Retinal pigment epithelial cell (primary cell): ENCODE results near the gene ERGIC2.
A peak's percentile ranks its signal among the peaks of the same experiment; 100 is the strongest.

Experiments
- DNase-seq: peaks from one replicate; pipeline ENCODE4 v3.0.0-alpha.2; 2010; ENCODE audit warnings: low read depth
- H3K4me3 ChIP-seq: 2 replicates; pipeline ENCODE4 v1.5.1; 2011; ENCODE audit warnings: mild to moderate bottlenecking, low read length, control low read depth, moderate library complexity
- CTCF ChIP-seq: conservative IDR thresholded peaks from 2 replicates; pipeline ENCODE4 v1.5.1; 2011; ENCODE audit warnings: low read depth, low read length, control low read depth, inconsistent platforms

ERGIC2 gene

DNA sequence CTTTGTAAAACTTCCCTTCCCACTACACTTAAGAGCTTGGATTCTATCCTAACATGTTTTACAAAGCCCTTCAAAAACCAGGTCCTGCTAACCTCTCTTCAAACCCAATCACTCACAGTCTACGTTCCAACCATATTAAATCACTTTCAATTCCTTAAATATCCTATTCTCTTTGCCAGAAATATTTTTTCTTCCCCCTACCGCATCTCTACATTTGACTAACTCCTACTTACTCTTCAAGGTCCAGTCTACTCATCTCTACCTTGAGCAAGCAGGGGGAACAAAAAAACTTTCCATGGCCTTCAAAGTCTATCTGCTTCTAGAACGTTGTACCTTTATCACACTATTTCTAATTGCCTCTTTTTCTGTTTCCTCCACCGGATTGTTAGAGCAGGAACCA, 6.1 kb downstream of the ERGIC2 start:
- H3K4me3 ChIP-seq = no peak overlapping the region
- no peak for DNase-seq
- no peak for TF ChIP-seq CTCF

DNA sequence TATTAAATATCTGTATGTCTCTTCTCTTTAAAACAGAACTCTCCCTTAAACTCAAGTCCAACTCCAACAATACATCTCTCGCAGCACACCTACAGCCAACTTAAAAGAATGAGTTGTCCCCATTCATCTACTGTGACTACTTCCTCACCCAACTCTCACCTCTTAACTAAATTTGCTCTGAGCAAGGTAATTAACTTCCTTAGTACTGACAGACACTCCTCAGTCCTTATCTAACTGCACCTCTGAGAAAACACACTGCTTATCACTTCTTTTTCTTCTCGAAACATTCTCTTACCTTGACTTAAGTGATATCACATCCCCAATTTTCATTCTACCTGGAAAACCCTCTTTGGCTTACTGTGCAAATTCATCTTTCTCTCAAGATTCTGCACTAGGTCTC, 7.0 kb downstream of the ERGIC2 start:
- no peak for TF ChIP-seq CTCF
- no peak for DNase-seq
- H3K4me3 ChIP-seq = no peak overlapping the region

GRCh38 chr12:29365091-29365490, 15.9 kb downstream of the ERGIC2 start:
- no peak for DNase-seq
- H3K4me3 ChIP-seq = no peak overlapping the region
- TF ChIP-seq CTCF = no peak

GRCh38 chr12:29354954-29355353, 26.0 kb downstream of the ERGIC2 start:
- TF ChIP-seq CTCF = no peak
- DNase-seq = no peak

DNA sequence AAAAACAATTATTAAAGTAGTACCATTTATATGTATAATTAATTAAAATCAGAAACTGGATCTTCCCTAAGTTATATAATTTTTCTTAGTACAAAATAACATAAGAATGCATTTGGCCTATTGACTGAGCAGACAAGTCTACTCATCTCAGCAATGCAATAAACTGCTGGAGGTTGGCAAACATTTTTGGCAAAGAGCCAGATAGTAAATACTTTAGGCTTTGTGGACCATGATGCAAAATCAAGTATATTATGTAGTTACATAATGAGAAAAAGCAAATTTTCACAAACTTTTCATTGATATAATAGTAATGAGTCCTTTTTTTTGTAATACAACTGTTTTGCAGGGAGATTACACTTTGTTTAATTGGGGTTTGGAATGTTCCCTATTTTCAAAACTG, 30.9 kb downstream of the ERGIC2 start:
- TF ChIP-seq CTCF = no peak
- DNase-seq = peak; percentile 20

More at GRCh38 chr12:29354954-29355353, 26.0 kb downstream of the ERGIC2 start:
- no peak overlapping the region for H3K4me3 ChIP-seq

GRCh38 chr12:29346769-29347421, 34.1 kb downstream of the ERGIC2 start:
- TF ChIP-seq CTCF = no peak
- no peak for DNase-seq

More for the DNA sequence above, 30.9 kb downstream of the ERGIC2 start:
- H3K4me3 ChIP-seq = no peak overlapping the region

GRCh38 chr12:29343022-29343799, 37.8 kb downstream of the ERGIC2 start:
- no peak for TF ChIP-seq CTCF
- no peak for DNase-seq
- no peak overlapping the region for H3K4me3 ChIP-seq

More at GRCh38 chr12:29346769-29347421, 34.1 kb downstream of the ERGIC2 start:
- no peak overlapping the region for H3K4me3 ChIP-seq
